ENCODE results near the gene C3orf33. TPM values are rescaled to one million over a fixed set of nuclear protein-coding genes. Genes with fewer than 3 reads are reported as not detected.
"Not testable (repeated sequence)": the region's sequence is repeated elsewhere in the genome, so short reads cannot be mapped to it uniquely, and the experiment has no call there.

The C3orf33 gene
- polyA plus RNA-seq, 1 experiment: 2.0 TPM

DNA sequence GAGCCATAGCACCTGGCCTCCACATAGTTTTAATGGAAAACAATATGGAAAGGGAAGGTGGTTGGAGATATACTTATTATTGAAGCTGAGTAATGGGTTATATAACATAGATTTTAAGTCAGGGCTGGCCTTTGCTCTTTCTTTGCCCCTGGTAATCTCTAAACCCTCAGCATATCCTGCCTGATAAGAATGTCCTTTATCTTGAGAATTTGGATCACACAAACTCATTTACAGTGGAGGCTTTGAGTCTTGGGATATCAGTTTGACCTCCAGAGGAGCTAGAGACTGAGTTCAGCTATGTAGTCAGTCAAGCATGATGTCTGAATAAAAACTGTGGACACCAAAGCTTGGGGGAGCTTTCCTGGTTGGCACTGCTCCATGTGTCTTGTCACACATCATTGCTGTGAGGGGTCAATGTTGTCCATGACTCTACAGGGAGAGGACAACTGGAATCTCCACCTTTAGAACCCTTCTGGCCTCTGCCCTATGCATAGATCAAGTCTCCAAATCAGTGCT, 9.0 kb upstream of the C3orf33 start:
- Histone ChIP-seq H3K27me3 (ENCODE audit: control insufficient read depth, insufficient read depth, low read length) (no peaks in the 10 kb centered on the region), H3K36me3 (ENCODE audit: control insufficient read depth, insufficient read depth, low read length) (no peaks in the 10 kb centered on the region), H3K4me3 (ENCODE audit: low read depth, low read length) (no peak overlapping the region)
- TF ChIP-seq, protein P1, sequence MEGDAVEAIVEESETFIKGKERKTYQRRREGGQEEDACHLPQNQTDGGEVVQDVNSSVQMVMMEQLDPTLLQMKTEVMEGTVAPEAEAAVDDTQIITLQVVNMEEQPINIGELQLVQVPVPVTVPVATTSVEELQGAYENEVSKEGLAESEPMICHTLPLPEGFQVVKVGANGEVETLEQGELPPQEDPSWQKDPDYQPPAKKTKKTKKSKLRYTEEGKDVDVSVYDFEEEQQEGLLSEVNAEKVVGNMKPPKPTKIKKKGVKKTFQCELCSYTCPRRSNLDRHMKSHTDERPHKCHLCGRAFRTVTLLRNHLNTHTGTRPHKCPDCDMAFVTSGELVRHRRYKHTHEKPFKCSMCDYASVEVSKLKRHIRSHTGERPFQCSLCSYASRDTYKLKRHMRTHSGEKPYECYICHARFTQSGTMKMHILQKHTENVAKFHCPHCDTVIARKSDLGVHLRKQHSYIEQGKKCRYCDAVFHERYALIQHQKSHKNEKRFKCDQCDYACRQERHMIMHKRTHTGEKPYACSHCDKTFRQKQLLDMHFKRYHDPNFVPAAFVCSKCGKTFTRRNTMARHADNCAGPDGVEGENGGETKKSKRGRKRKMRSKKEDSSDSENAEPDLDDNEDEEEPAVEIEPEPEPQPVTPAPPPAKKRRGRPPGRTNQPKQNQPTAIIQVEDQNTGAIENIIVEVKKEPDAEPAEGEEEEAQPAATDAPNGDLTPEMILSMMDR (IDR thresholded peaks at IDR 0.05; ENCODE audit: insufficient read depth, low read depth, low read length): no peak
- DNase-seq (ENCODE audit: low read depth): no peak
- POLR2A ChIA-PET: no interaction called here
- CTCF ChIA-PET: interaction anchor here (3.0 kb wide), 1 partner anchor 9 kb away, joined by 29 read pairs; the partner anchor contains the start of gene C3orf33

DNA sequence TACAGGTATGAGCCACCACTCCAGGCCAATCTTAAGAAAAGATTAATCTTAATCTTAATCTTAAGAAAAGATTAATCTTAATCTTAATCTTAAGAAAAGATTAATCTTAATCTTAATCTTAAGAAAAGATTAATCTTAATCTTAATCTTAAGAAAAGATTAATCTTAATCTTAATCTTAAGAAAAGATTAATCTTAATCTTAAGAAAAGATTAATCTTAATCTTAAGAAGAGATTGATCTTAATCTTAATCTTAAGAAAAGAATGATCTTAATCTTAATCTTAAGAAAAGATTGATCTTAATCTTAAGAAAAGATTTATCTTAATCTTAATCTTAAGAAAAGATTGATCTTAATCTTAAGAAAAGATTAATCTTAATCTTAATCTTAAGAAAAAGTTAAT, 7.1 kb upstream of the C3orf33 start:
- H3K36me3 ChIP-seq (ENCODE audit: control insufficient read depth, insufficient read depth, low read length); H3K4me3 ChIP-seq (ENCODE audit: low read depth, low read length); H3K27me3 ChIP-seq (ENCODE audit: control insufficient read depth, insufficient read depth, low read length); DNase-seq (ENCODE audit: low read depth); CTCF ChIA-PET; POLR2A ChIA-PET: not testable (repeated sequence)

DNA sequence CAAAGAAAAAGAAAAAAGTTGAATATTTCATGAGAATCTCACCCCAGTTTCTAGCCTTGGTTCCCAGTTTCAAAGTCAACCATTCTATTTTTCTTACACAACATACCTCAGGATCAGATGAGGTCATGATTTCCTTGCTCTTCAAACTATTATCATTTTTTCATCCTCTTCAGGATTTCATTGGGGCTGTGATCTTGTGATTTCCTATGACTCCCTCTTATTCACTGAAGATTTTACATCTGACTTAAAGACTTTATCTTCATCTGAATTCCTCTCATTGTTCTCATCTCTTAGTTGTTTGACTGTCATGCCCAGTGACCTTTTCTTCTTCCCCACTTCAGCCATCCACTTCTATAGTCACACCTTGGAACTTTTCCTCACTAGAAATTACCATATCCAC, 3.1 kb upstream of the C3orf33 start:
- Histone ChIP-seq H3K36me3 (ENCODE audit: control insufficient read depth, insufficient read depth, low read length) (no peaks in the 10 kb centered on the region), H3K27me3 (ENCODE audit: control insufficient read depth, insufficient read depth, low read length) (no peaks in the 10 kb centered on the region), H3K4me3 (ENCODE audit: low read depth, low read length) (no peak overlapping the region)
- no peak for DNase-seq (ENCODE audit: low read depth)
- TF ChIP-seq, protein P1 (IDR thresholded peaks at IDR 0.05; ENCODE audit: insufficient read depth, low read depth, low read length): no peak
- POLR2A ChIA-PET: no interaction called here
- CTCF ChIA-PET: no interaction called here

DNA sequence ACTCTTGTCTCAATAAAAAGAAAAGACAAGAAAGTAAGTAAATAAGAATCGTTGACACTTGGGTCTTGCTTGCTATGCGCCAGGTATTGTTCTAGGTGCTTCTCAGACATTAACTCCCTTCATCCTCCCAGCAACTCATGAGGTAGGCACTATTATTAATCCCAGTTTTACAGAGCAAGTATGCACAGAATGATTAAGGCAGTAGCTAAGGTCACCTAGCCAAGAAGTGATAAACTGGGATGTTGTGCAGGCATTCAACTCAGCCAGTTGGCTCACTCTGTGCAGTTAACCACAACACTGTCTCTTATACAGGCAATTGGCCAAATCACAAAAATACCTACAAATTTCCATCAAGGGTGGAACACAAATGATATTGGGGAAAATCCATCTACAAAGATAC, 1.7 kb upstream of the C3orf33 start:
- Histone ChIP-seq H3K27me3 (ENCODE audit: control insufficient read depth, insufficient read depth, low read length) (no peaks in the 10 kb centered on the region), H3K4me3 (ENCODE audit: low read depth, low read length) (no peak overlapping the region), H3K36me3 (ENCODE audit: control insufficient read depth, insufficient read depth, low read length) (no peaks in the 10 kb centered on the region)
- DNase-seq (ENCODE audit: low read depth): no peak
- TF ChIP-seq, protein P1 (IDR thresholded peaks at IDR 0.05; ENCODE audit: insufficient read depth, low read depth, low read length): no peak
- ChIA-PET CTCF (interaction anchor here (0.7 kb wide), 1 partner anchor 202 kb away, joined by 3 read pairs; no protein-coding TSS in a partner anchor), POLR2A (no interaction called here)

DNA sequence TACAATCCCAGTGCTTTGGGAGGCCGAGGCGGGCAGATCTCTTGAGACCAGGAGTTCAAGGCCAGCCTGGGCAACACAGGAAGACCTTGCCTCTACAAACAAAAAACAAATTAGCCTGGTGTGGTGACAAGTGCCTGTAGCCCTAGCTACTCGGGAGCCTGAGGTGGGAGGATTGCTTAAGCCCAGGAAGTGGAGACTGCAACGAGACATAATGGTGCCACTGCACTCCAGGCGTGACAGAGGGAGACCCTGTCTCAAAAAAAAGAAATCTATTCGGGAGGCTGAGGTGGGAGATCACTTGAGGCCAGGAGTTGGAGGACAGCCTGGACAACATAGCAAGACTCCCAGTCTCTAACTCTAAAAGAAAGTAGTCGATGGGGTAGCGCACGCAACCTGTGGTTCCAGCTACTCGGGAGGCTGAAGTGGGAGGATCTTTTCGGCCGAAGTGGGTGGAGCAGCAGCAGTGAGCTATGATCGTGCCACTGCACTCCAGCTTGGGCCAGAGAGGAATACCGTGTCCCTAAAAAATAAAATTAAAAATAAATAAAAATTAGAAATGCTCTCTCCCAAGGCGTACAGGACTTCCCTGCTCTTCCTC, 775 bp downstream of the C3orf33 start:
- no peaks in the 10 kb centered on the region for H3K27me3 ChIP-seq (ENCODE audit: control insufficient read depth, insufficient read depth, low read length)
- H3K4me3 ChIP-seq (ENCODE audit: low read depth, low read length): peak overlapping the region; percentile 85
- ChIA-PET POLR2A (interaction anchor here (0.6 kb wide), 1 partner anchor 15 kb away, joined by 12 read pairs; no protein-coding TSS in a partner anchor), CTCF (interaction anchor here (0.6 to 2.5 kb wide), 49 partner anchors 8 to 454 kb away, joined by 3 to 29 read pairs (median 5); partner anchors contain the start of gene SLC33A1)
- no peaks in the 10 kb centered on the region for H3K36me3 ChIP-seq (ENCODE audit: control insufficient read depth, insufficient read depth, low read length)
- TF ChIP-seq, protein P1 (IDR thresholded peaks at IDR 0.05; ENCODE audit: insufficient read depth, low read depth, low read length): no peak
- DNase-seq (ENCODE audit: low read depth): no peak

DNA sequence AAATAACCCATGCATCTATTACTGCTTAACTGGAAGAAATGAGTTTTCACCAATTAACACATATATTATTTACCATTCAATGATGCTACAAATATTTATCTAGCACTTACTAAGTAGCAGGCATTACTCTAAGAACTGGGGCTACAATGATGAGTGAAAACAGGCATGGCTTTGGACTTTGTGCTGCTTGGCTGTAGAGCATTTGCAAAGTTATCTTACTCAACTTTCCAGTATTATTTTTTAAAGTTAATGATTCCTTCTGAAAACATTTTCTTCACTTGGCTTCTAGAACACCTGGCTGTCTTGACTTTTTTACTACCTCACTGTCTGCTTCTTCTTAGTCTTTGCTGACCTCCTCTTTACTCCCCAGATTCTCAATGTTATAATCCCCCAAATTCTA, 1.8 kb downstream of the C3orf33 start:
- ChIA-PET CTCF (no interaction called here), POLR2A (no interaction called here)
- DNase-seq (ENCODE audit: low read depth): no peak
- Histone ChIP-seq H3K36me3 (ENCODE audit: control insufficient read depth, insufficient read depth, low read length) (no peaks in the 10 kb centered on the region), H3K27me3 (ENCODE audit: control insufficient read depth, insufficient read depth, low read length) (no peaks in the 10 kb centered on the region), H3K4me3 (ENCODE audit: low read depth, low read length) (no peak overlapping the region)
- TF ChIP-seq, protein P1 (IDR thresholded peaks at IDR 0.05; ENCODE audit: insufficient read depth, low read depth, low read length): no peak
